NCI-H774 (cell line): Measurements from ENCODE around the gene MAGI2.
A peak's percentile ranks its signal among the peaks of the same experiment; 100 is the strongest.

Experiments
- DNase-seq: peaks from one replicate; lab custom pipeline; 2025; lab: John Stamatoyannopoulos, UW

Gene MAGI2

DNA sequence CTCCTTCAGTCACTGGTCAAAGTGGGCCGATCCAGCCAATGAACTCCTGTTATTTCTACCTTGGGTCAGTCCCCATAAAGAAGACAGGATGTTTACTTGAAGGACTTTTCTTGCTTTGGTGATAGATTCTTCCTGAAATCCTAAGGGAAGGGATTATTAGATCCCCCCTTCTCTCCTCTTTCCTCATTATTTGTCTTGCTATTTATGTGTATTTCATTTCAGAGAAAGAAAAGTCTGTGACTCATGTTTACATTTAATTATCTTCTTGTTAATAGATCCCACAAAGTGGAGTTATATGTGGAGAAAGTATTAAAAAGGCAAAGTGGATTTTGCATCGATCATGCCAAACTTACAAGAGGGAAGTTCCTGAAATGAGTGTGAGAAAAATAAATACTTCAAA lies 1313.4 kb downstream of the MAGI2 start:
- DNase-seq, result peak; percentile 35

DNA sequence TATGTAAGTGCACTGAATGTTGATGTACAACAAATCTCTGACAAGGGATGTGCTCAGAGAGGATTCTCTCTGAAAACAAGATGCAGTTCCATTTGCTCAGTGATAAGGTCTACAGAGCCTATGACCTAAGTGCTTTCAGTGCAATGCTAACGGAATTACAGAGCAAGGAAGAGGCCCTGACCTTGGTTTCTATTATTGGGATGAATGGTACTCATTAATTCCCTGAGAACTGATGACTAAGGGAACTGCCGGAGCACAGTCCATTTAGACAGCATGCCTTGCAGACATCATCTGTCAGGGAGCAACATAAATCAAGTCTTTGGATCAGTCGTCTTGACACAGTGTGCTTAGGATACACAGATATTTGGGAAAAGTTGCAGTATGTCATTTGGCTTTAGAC lies 1314.1 kb downstream of the MAGI2 start:
- no peak for DNase-seq

DNA sequence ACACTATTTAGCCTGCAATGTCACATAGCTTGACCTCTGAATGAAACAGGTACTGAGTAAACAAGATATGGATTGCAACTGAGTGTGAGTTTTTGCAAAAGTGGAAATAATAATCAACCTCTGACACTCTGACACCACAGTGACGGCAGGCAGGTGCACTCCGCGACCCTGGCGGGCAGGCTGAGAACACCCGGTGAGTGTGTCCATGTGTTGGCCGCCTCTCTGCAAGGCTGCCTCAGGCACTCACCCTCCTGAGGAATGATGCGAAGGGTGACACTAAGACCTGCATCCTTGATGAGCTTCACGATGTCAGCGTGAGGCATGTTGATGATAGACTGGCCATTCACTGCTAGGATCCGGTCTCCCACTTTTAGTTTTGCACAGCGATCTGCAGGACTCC lies 1318.7 kb downstream of the MAGI2 start:
- DNase-seq, result no peak

DNA sequence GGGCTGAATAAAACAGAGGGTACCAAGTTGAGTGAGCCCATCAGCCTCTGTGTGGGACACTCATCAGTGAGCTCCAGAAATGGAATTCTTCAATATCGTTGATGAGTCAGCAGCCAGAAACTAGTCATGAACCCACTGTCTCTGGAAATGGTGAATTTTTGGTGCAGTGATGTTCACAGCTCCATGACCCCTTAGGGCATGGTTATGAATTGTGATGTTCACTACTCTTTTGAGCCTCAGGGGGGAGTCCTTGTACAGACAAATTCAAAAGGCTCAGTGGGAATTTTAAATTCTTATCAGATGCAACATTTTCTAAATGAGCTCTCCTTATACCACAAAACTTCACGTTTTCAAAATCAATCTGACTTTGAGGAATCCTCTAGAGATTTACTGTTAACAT lies 1319.2 kb downstream of the MAGI2 start:
- DNase-seq, result no peak

DNA sequence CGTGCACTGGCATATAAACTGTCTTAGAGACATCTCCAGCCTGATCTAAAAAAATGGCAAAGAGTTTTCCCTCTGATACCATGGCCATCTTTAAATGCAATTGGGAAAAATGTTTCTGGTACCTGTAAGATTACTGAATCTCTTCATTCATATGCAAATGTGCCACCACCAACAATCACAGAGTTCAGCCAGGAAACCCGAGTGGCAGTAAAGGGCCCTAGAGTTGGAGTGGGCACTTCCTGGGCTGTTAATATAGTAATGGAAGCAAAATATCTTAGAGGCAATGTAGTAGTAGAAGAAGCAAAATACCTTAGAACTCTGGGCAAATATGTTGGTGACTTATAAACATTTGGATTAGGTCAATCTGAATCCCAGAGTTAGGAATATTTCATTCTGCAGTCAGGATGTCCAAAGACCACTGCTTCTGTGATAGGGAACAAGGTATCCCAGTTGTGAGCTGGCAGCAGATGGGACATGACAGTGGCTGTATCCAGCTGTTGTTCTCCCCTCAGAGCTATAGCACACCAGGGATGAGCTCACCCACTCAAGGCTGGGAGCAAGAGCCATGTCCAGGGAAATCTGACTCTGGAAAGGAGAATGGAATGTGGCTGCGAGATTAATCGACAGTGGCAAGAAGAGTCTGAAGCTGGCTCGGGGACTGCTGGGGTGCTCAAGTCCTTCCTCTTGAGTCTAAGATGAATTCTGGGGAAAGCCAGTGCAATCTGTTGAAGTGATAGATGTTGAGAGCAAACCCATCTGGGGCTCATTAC lies 1322.8 kb downstream of the MAGI2 start:
- DNase-seq, result no peak

DNA sequence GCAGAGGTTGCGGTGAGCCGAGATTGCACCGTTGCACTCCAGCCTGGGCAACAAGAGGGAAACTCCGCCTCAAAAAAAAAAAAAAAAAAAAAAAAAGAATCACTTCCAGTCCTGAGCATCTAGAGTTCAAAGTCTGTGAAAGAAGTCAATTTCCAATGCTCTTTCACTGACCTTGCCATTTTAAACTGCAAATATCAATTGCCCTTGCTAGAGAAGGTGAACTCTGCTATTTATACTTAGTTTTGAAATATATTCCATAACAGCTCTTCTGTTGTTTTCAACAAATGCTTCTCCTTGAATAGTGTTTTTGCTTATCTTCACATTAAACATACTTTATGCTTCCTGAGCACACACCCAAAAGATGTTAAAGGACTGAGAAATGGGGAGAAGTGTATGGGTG lies 1323.6 kb downstream of the MAGI2 start:
- DNase-seq, result no peak

DNA sequence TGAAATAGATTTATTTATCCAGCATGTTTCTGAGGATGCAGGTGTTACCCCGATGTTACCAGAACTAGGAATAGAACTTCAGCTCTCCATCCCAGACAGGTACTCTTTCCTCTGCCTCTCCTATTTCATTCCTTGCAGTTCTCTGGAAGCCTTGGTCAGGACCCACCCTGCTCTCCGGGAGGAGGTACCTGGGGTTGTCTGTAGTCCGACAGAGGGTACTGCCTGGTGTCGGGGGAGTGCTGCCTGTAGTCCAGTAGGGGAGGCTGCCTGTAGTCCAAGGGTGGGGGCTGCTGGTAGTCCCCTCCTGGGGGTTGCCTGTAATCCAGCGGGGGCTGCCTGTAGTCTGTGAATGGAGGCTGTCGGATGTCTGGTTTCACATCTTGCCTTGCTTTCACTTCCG lies 1326.5 kb downstream of the MAGI2 start:
- DNase-seq, result no peak

DNA sequence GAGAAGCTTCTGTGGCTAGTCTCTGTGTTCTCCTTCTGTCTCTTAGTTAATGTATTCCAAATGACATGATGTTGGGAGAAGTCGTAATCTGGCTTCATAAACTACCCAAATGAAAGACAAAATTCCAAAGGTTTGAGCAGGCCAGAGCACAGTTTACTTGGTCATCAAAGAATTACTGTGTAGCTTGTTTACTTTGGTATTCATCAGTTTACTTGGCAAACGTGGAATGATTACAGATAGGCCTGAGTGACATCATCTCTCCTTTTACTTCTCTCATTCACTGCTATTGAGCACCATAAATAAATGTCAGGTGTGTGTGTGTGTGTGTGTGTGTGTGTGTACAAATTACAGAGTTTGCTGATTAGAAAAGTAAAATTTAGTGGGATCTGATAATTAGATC lies 1327.6 kb downstream of the MAGI2 start:
- DNase-seq, result peak; percentile 61

DNA sequence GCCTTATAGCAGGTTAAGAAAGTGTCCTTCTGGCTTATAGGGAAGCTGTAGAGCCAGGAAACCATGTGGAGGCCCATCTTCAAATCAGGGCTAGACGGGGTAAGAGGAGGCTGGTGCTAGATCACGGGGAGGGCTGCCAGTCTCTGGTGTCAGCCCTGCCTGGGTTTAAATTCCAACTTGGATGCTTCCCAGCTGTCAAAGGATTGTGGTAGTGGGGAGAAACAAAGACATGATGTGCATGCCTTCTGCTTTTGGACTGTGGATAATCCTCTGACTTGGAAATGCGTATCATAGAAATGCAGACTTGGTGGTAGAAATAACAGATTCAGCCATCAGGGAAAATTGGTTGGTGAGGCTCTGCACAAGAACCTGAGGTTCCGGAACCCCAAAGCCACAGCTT lies 1329.3 kb downstream of the MAGI2 start:
- DNase-seq, result no peak

DNA sequence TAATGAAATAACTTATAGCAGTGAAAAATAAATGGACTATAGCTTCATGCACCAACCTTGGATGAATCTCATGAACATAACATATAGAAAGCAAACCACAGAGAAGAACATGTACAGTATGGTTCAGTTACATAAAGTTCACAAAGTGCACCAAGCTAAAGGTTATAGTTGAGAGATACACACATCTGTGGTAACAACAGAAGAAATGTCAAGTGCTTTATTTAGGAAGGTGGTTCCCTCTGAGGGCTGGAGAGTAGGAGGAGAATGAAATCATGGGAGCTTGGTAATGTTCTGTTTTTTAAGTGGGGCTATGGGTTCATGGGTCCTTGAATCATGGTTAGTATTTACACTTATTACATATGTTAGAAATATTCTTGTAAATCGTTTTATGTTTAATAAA lies 1331.6 kb downstream of the MAGI2 start:
- DNase-seq, result no peak

DNA sequence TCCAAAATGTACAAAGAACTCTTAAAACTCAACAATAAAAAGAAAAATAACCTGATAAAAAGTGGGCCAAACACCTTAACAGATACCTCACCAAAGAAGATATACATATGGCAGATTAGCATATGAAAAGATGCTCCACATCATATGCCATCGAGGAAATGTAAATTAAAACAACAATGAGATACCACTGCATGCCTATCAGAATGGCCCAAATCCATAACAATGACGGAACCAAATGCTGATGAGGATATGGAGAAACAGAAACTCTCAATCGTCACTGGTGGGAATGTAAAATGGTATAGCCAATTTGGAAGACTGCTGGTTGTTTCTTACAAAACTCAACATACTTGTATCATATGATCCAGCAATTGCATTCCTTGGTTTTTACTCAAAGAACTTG lies 1335.0 kb downstream of the MAGI2 start:
- DNase-seq, result no peak

DNA sequence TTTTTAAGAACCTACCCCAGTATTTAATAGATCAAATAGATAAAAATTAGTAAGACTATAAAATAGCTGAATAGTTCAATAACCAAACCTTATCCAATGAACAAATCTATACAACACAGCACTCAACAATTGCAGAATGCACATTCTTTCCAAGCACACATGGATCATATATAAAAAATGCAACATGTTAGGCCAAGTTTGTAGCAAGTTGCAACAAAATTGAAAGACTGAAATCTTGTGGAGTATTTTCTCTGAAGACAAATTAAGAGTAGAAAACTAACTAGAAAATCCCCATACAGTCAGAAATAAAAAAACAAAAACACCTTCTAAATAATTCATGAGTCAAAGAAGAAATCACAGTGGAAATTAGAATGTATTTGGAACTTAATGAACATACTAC lies 1337.6 kb downstream of the MAGI2 start:
- no peak for DNase-seq

DNA sequence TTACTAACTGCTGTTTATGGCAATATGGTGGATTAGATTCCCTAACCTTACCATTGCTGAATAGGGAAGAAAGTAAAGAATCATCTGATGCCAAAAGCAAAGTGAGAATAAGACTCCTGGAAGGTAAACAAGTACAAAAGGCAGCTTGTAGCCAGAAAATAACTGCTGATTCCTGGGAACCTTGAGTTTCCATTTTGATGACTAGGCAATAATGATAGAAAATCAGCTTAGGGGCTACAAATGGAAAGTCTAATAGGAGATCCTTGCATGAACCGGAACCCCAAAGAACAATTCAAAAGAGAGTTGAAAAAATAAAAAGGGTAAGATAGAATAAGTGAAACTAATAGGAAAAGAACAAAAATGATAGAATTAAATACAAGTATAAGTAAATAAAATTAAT lies 1338.5 kb downstream of the MAGI2 start:
- DNase-seq, result no peak

DNA sequence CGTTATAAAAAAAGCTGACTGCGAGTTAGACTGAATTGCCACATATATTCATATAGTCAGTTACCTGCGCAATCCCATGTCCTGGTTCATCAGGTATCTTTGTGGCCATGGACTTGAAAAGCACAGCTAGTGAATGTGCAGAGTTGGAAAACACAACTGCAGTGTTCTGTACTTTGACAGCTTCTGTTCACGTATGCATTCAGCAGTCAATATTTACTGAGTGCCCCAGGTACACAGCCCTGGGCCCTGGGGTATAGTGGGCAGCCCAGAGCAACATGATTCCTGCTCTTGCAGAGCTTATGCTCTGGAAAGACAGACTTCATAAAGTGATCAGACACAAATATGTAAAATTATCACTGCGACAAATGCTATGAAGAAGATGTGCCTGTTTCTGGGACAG lies 1341.0 kb downstream of the MAGI2 start:
- DNase-seq, result no peak

DNA sequence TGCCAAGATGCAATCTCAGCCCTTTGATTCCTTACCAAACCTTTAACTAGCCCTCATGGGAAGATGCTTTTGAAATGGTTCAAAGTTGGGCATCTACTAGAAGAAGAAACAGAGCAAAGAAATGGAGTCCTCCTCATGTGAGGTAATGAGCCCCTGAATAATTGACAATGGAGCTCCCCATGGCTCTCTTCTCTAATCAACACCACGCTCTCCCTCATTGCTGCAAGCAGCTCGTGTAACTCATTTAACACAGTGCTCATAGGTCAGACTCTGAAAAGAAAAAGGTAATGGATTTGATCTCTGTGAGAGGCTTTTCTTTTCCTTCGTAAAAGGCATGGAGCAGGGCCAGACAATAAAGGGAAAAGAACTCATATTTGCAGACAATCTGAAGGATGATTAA lies 1342.1 kb downstream of the MAGI2 start:
- no peak for DNase-seq

DNA sequence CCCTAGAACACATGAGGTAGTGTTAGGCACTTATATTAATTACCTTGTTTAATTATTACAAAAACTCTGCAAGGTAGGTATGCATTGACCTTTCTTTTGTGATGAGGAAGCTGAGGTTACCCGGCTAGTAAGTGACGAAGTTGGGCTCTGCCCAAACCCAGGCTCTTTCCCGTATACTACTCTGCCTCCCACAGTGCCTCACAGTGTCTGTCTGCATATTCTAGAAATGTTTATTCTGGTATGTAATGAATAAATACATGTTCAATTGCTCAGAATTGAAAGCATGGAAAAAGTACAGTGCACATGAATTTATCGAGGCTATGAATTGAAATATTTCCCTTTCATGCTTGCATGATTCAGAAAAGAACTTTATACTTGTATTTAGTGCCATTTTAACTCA lies 1350.0 kb downstream of the MAGI2 start:
- no peak for DNase-seq

DNA sequence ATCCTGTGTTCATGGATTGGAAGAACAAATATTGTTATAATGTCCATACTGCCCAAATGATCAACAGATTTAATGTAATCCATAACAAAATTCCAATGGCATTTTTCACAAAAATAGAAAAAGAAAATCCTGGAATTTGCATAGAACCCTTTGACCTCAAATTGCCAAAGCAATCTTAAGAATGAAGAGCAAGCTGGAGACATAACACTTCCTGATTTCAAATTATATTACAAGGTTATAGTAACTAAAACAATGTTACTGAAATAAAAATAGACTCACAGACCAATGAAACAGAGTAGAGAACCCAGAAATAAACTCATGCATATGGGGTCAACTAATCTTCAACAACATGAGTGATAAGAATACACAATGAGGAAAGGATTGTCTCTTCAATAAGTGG lies 1352.4 kb downstream of the MAGI2 start:
- DNase-seq, result no peak

DNA sequence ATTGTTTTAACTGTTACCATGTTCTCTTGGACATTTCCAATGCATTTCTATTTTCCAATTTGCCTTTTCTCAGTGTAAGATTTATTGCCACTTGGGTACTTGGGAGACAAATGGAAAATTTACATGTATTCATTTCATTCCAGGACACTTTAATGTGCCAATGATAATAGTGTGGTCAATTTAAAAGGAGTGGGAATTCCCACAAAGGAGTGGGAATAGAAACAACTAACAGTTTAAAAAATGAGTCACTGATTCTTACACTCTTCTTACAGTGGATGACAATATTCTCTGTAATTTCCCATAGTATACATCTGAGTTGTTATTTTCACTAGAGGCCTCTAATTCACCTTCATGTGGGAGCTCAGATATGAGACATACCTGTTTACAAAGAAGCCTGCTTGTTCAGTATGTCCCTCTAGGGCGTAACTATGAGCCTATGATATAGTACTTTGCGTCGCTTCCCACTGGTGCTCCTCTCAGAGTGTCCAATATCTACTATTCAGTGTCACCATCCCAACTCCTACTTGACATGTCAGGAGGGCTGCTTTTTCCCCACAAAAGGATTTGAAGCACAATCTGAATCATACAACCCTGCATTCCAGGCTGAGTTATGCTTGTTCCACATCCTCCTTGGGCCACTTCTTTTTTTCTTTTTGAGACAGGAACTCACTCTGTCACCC lies 1353.6 kb downstream of the MAGI2 start:
- no peak for DNase-seq

DNA sequence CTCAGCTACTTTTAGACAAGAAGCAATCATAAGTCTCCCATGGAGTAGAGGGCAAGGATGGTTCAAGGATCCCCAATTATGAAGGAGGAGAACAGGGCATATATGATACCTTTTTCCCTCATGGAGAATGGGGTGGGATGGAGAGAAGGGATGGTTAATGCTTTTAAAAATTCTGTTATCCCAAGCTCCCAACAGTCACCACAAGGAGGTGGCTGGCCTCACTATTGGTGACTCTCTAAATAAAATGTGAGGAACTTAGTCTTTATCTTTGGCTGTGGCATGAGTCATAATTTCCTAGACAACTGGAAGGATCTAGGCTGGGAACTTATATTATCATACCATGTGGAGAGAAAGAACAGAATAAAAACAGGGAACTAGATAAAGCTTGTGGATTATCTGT lies 1357.9 kb downstream of the MAGI2 start:
- DNase-seq, result no peak

DNA sequence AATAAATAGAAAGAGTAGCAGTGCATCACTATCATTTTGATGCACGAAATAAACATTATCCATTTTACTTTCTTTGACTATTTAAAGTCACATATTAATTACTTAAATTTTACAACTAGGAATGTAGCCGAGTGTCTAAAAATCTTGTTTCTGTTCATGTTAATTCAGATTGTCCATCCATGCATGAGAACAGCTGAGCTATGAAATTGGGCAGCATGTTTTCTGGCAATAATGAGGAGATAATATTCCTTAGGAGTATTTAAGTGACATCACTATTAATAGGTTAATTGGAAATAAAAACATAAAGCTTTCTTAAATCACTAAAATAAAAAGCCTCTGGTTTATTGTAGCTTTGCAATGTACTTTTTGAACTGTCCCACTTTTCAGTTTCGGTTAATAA lies 1361.1 kb downstream of the MAGI2 start:
- DNase-seq, result no peak

DNA sequence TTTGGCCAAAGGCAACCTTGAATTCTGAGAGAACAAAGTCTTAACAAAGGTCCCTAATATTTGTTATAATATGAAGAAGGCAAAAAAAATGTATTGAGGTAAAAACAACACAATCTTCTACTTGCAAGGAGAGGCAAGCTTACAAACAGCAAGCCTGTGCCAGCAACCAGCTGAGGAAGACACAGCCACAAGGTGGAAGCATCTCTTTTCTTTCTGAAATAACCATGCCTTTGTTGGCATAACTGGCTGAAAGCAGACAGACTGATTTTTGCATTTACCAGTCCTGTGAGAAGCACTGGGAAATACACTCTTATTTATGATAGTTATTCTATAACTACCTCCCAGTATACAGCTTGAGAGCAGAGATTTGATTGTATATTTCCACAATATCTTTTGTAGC lies 1362.9 kb downstream of the MAGI2 start:
- no peak for DNase-seq

DNA sequence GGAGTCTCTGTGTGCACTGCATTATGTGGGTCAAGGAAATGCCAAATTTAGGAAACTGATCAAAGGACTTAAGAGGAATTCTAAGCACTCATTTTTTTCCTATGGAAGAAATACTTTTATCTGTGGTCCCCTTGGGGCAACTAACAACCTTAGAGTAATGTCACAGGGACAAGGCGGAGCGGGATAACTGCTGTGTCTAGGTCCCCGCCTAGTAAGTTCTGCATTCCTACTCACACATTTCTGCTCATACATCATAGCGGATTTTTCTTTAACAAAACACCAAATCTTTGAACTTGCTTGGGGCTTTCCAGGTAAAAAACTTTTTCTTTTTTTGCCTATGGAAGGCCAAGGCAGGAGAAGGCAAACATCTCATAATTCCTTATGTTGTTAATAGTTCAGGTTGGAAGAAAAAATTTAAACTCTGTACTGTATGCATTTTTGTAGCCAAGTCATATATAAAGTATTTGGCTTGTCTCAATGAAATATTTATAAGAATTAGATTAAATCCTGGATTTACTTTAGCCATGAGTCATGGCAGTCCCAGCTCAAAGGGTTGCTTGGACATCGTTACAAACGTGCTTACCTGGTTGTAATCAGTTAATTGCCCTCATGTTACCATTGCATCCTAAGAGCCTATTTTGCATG lies 1369.9 kb downstream of the MAGI2 start:
- no peak for DNase-seq

DNA sequence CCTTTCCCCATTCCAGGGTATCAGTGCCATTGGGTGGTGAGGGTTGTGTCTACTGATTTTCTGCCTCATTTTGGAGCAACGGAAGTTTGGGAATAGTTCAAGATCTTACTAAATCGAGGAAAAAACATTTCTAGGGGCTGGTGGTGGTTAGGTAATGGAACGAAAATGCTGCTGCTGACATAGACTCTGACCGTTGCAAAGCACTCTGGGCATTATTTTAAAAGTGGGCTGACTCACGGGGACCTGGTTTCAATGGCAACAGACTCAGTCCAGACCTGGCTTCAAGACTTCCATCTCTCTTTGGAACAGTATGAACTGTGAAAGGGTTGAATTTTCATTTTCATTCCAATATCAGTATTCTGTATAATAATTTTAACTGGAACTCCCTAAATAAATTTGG lies 1370.9 kb downstream of the MAGI2 start:
- DNase-seq, result no peak

DNA sequence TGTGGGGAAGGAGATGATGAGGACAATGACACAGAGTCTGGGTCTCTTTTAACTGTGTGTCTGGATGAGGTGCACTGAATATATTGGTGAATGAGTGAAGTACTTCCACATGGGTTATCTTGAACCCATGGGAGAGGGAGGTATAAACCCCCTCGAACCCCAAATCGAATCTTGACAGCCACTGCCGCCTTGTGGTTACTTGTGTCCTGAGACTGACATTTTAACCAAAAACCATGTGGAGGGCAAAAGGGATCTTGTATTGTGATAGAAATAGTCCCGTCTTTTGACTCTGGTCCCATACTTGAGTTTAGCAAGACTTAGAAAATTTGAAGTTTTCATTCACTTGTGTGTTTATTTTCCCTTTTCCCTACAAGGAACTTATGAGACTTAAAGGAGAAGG lies 1371.6 kb downstream of the MAGI2 start:
- no peak for DNase-seq
